ENCODE results near the gene SLC23A3.

SLC23A3 gene

GRCh38 chr2:219125225-219125885 lies 44.5 kb downstream of the SLC23A3 start:
- TF ChIP-seq, protein P1, sequence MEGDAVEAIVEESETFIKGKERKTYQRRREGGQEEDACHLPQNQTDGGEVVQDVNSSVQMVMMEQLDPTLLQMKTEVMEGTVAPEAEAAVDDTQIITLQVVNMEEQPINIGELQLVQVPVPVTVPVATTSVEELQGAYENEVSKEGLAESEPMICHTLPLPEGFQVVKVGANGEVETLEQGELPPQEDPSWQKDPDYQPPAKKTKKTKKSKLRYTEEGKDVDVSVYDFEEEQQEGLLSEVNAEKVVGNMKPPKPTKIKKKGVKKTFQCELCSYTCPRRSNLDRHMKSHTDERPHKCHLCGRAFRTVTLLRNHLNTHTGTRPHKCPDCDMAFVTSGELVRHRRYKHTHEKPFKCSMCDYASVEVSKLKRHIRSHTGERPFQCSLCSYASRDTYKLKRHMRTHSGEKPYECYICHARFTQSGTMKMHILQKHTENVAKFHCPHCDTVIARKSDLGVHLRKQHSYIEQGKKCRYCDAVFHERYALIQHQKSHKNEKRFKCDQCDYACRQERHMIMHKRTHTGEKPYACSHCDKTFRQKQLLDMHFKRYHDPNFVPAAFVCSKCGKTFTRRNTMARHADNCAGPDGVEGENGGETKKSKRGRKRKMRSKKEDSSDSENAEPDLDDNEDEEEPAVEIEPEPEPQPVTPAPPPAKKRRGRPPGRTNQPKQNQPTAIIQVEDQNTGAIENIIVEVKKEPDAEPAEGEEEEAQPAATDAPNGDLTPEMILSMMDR (IDR thresholded peaks at IDR 0.05; ENCODE audit: insufficient read depth, low read length, missing control alignments): no peak
- H3K4me3 ChIP-seq (ENCODE audit: low read depth, low read length): no peak overlapping the region
- no peak for DNase-seq (ENCODE audit: low read depth, low spot score)
- POLR2A ChIA-PET: no interaction called here
- CTCF ChIA-PET: interaction anchor here (0.6 to 26.2 kb wide), 9 partner anchors 8 to 130 kb away, joined by 3 to 709 read pairs (median 5); partner anchors contain the start of gene IHH

- POLR2A ChIA-PET: no interaction called here
- CTCF ChIA-PET: interaction anchor here (1.0 to 26.2 kb wide), 8 partner anchors 12 to 130 kb away, joined by 3 to 709 read pairs (median 7); partner anchors contain the start of gene IHH
Observed at GRCh38 chr2:219124381-219125110, 45.3 kb downstream of the SLC23A3 start.

DNA sequence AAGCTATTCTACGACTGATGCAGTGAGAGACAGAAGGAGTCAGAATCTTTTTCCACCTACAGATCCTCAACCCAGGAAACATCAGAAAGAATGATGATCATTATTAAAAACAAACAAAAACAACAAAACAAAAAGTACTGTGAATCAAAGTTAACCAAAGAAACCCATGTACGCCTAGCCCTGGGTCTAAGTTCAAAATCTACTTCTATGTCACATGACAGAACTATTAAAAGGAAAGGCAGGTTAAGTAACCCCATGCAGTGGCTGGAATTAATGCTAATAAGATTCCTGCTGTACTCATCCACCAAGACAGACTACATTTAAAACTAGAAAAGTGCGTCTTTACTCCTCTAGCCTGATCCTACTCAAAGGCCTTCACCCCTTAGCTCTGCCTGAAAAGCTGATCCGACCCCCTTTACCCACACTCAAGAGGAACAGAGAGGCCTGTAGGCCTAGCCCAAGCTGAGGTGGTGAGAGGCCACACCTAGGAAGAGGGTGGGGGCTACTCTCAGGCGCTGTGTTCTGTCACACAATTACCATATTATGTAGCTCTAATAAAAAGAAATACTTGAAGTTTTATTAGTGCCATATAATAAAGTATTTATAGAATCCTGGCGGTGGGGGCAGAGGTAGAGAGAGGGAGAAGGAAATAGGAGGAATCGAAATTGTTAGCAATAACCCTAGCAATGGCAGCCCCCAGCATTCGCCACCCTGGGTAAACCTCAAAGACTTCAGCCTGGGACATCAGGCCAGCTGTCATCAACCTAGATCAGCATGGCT lies 46.3 kb downstream of the SLC23A3 start:
- CTCF ChIA-PET: interaction anchor here (1.0 to 26.2 kb wide), 13 partner anchors 8 to 248 kb away, joined by 3 to 709 read pairs (median 5); partner anchors contain the start of genes CFAP65 and IHH
- no peak for DNase-seq (ENCODE audit: low read depth, low spot score)
- POLR2A ChIA-PET: no interaction called here
- TF ChIP-seq, protein P1 (IDR thresholded peaks at IDR 0.05; ENCODE audit: insufficient read depth, low read length, missing control alignments): no peak
- H3K4me3 ChIP-seq (ENCODE audit: low read depth, low read length): no peak overlapping the region

More at GRCh38 chr2:219124381-219125110, 45.3 kb downstream of the SLC23A3 start:
- TF ChIP-seq, protein P1 (IDR thresholded peaks at IDR 0.05; ENCODE audit: insufficient read depth, low read length, missing control alignments): no peak
- no peak overlapping the region for H3K4me3 ChIP-seq (ENCODE audit: low read depth, low read length)
- no peak for DNase-seq (ENCODE audit: low read depth, low spot score)

- DNase-seq (ENCODE audit: low read depth, low spot score): no peak
- CTCF ChIA-PET: interaction anchor here (0.6 to 26.2 kb wide), 23 partner anchors 8 to 950 kb away, joined by 3 to 709 read pairs (median 7); partner anchors contain the start of genes CFAP65, IHH and NHEJ1
- H3K4me3 ChIP-seq (ENCODE audit: low read depth, low read length): no peak overlapping the region
- TF ChIP-seq, protein P1 (IDR thresholded peaks at IDR 0.05; ENCODE audit: insufficient read depth, low read length, missing control alignments): no peak
- POLR2A ChIA-PET: no interaction called here
Observed at GRCh38 chr2:219122202-219122980, 47.4 kb downstream of the SLC23A3 start.

DNA sequence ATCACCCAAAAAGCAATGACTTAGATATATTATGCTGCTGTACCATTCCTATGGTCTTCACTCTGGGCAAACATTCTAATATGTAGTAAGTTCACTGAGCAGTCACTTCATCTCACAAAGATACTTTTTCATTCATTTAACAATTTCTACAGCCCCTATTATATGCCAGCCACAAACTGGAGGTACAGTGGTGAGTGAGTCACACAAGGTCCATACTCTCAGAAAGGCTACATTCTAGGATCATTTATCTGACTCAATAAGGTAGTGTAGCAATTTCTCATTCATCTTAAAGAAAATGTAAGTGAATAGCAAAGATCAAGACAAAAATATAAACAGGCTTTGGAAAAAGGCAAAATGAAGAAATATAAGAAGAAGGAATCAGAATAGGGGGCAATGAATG lies 49.7 kb downstream of the SLC23A3 start:
- no peak overlapping the region for H3K4me3 ChIP-seq (ENCODE audit: low read depth, low read length)
- POLR2A ChIA-PET: no interaction called here
- TF ChIP-seq, protein P1 (IDR thresholded peaks at IDR 0.05; ENCODE audit: insufficient read depth, low read length, missing control alignments): no peak
- DNase-seq (ENCODE audit: low read depth, low spot score): no peak
- CTCF ChIA-PET: interaction anchor here (0.8 to 26.2 kb wide), 35 partner anchors 9 to 270 kb away, joined by 3 to 709 read pairs (median 11); partner anchors contain the start of genes CFAP65 and IHH

Measured in AG04449 (cell line).